Cardiac fibroblast (primary cell): ENCODE data around the gene FAM184A.

Experiments
- DNase-seq, 2 donors: peaks; one replicate each; pipeline versions ENCODE4 v3.0.0 to v3.0.0-alpha.2; 2010; ENCODE audit warnings: low read depth in 2 of 2
- H3K4me3 ChIP-seq, 2 donors: replicated peaks in 1 of 2; 1 replicate in 1 of 2; 2 replicates in 1 of 2; pipeline ENCODE4 v1.5.1; 2011; ENCODE audit warnings: low read depth in 2 of 2, low read length in 2 of 2, mild to moderate bottlenecking in 2 of 2, moderate library complexity in 1 of 2
- TF ChIP-seq, protein P1 (sequence below): IDR thresholded peaks from one replicate; pipeline ENCODE4 v1.5.1; 2011; ENCODE audit warnings: low read depth, mild to moderate bottlenecking, low read length, inconsistent platforms

Gene FAM184A

GRCh38 chr6:118985123-118985830 lies 93.2 kb downstream of the FAM184A start:
- TF ChIP-seq, protein P1, sequence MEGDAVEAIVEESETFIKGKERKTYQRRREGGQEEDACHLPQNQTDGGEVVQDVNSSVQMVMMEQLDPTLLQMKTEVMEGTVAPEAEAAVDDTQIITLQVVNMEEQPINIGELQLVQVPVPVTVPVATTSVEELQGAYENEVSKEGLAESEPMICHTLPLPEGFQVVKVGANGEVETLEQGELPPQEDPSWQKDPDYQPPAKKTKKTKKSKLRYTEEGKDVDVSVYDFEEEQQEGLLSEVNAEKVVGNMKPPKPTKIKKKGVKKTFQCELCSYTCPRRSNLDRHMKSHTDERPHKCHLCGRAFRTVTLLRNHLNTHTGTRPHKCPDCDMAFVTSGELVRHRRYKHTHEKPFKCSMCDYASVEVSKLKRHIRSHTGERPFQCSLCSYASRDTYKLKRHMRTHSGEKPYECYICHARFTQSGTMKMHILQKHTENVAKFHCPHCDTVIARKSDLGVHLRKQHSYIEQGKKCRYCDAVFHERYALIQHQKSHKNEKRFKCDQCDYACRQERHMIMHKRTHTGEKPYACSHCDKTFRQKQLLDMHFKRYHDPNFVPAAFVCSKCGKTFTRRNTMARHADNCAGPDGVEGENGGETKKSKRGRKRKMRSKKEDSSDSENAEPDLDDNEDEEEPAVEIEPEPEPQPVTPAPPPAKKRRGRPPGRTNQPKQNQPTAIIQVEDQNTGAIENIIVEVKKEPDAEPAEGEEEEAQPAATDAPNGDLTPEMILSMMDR: no peak
- H3K4me3 ChIP-seq: no peak overlapping the region

DNA sequence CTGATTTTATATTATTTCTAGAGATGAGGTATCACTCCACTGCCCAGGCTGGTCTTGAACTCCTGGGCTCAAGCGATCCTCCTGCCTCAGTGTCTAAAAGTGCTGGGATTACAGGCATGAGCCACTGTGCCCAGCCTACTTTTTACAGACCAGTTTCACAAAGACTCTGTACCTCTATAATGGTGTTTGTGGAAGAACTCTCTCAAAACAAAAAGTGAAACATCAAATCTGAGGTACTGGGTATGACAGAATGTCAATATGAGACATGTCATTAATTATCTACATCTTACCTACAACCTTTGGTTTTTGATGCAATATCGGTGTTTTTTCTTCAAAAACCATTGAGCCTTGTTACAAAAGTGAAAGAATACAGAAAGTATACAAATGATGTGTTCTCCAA lies 94.1 kb downstream of the FAM184A start:
- TF ChIP-seq, protein P1: no peak
- H3K4me3 ChIP-seq: no peak overlapping the region
- no peak for DNase-seq

More at GRCh38 chr6:118985123-118985830, 93.2 kb downstream of the FAM184A start:
- no peak for DNase-seq

DNA sequence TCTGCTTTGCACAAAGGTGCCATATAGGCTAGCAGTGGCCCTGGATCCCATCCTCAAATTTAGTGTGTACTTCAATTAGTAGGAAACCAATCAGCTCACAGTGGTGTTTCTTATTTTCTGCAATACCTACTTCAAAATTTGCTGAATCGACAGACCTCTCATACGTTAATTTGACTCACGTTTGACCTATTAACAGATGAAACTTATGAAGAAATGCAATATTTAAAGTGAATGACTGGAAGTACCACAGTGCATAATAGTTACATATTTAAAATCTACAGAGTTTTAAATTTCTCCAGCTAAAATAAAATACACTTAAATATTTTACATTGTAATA lies 95.9 kb downstream of the FAM184A start:
- TF ChIP-seq, protein P1: no peak
- DNase-seq: no peak
- H3K4me3 ChIP-seq: no peak overlapping the region

DNA sequence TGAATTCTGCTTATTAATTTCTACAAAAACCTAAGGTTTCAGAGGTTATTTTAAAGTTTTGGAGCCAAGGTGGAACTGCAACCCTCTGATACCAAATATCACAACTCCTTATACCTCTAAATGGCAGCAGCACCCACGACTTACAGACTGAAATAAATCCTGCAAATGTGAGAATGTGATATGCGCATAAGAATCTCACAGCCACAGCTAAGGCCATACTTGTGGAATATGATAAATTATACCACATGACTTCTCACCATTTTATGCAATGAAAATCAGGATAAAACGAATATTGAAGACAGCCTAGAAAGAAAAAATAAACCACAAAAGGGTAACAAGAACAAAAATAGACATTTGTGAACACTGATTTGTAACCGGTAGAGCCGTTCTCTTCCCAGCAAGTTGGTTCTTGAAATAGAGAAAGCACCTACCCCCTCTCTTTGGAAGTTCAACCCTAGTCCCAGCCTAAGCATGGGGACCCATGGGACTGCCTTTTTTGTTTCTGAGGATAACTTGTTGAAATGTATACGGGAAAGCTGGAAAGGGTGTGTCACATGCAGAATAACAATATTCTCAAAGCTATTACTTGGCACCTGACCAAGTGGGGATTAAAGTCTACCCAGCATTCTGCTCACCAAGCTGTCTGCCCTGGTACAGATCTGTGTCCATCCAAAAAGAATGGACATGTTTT lies 96.4 kb downstream of the FAM184A start:
- TF ChIP-seq, protein P1: no peak
- no peak overlapping the region for H3K4me3 ChIP-seq
- DNase-seq: no peak

DNA sequence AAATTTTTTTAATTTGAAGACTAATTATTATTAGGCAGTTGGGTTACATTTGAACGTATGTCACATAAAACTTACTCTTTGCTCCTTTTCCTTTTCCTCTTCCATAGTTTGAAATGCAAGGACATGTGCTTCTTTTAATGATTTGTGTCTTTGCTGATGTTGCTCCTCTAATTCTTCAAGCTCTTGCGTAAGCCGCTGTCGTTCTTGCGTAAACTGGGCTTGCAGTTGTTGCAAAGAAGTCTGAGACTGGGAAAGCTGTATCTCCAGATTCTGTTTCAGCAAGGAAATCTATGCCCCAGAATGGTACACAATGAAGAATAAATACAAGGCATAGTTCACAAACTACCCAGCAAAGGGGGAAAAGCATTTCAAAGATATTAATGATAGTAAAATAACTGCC lies 98.4 kb downstream of the FAM184A start:
- peak; percentile 48 to 70 for DNase-seq
- H3K4me3 ChIP-seq: no peak overlapping the region
- TF ChIP-seq, protein P1: no peak

- no peak for DNase-seq
- H3K4me3 ChIP-seq: no peak overlapping the region
- TF ChIP-seq, protein P1: no peak
Observed at GRCh38 chr6:118974790-118975189, 103.7 kb downstream of the FAM184A start.
